ENCODE data around the gene ARL8B. TPM values are rescaled to one million over a fixed set of nuclear protein-coding genes. Genes with fewer than 3 reads are reported as not detected.

Gene ARL8B
- total RNA-seq, 1 donor from 2014 or later = 39.3 TPM

GRCh38 chr3:5149306-5149880 is 27.3 kb downstream of the ARL8B start:
- peaks cover 98% of the 10 kb centered on the region for H3K79me2 ChIP-seq (ENCODE audit: low read depth)

DNA sequence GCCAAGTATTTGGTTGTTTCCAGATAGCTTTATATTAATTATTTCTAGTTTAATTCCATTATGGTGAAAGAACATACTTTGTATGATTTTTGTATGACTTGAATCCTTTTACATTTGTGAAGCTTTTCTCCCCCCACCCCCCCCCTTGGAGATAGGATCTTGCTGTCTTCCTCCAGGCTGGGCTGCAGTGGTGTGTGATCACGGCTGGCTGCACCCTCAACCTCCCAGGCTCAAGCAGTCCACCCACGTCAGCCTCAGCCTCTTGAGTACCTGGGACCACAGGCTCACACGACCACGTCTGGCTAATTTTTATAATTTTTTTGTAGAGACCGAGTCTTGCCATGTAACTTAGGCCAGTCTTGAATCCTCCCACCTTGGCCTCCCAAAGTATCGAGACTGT is 29.5 kb downstream of the ARL8B start:
- Mint-ChIP-seq H3K4me3 (no peak overlapping the region), H3K27ac (no peak overlapping the region), H3K4me1 (no peaks in the 10 kb centered on the region), H3K36me3 (peaks cover 22% of the 10 kb centered on the region), H3K9me3 (peaks cover 34% of the 10 kb centered on the region), H3K27me3 (ENCODE audit: insufficient read depth, low read depth) (peaks cover 2% of the 10 kb centered on the region)
- H3K4me2 ChIP-seq = no peak overlapping the region
- H3K27ac ChIP-seq = no peak overlapping the region
- no peaks in the 10 kb centered on the region for H3K36me3 ChIP-seq
- no peaks in the 10 kb centered on the region for H3F3A ChIP-seq (ENCODE audit: low read depth)
- peaks cover 98% of the 10 kb centered on the region for H3K79me2 ChIP-seq (ENCODE audit: low read depth)
- H3K4me3 ChIP-seq = no peak overlapping the region
- no peak overlapping the region for H3K9ac ChIP-seq
- DNase-seq (ENCODE audit: low spot score) = no peak
- TF ChIP-seq EZH2phosphoT487 (IDR thresholded peaks at IDR 0.05) = no peak
- TF ChIP-seq EZH2 (IDR thresholded peaks at IDR 0.05) = no peak
- TF ChIP-seq, protein P1, sequence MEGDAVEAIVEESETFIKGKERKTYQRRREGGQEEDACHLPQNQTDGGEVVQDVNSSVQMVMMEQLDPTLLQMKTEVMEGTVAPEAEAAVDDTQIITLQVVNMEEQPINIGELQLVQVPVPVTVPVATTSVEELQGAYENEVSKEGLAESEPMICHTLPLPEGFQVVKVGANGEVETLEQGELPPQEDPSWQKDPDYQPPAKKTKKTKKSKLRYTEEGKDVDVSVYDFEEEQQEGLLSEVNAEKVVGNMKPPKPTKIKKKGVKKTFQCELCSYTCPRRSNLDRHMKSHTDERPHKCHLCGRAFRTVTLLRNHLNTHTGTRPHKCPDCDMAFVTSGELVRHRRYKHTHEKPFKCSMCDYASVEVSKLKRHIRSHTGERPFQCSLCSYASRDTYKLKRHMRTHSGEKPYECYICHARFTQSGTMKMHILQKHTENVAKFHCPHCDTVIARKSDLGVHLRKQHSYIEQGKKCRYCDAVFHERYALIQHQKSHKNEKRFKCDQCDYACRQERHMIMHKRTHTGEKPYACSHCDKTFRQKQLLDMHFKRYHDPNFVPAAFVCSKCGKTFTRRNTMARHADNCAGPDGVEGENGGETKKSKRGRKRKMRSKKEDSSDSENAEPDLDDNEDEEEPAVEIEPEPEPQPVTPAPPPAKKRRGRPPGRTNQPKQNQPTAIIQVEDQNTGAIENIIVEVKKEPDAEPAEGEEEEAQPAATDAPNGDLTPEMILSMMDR (IDR thresholded peaks at IDR 0.05) = no peak
- no peak overlapping the region for H2AFZ ChIP-seq (replicated peaks)
- no peaks in the 10 kb centered on the region for H3K4me1 ChIP-seq
- H4K20me1 ChIP-seq (ENCODE audit: low read depth) = no peaks in the 10 kb centered on the region
- no peaks in the 10 kb centered on the region for H3K27me3 ChIP-seq
- H3K9me3 ChIP-seq (ENCODE audit: low read depth) = no peaks in the 10 kb centered on the region

More at GRCh38 chr3:5149306-5149880, 27.3 kb downstream of the ARL8B start:
- no peak overlapping the region for H3K27ac Mint-ChIP-seq
- TF ChIP-seq, protein P1 (IDR thresholded peaks at IDR 0.05) = no peak
- TF ChIP-seq EZH2phosphoT487 (IDR thresholded peaks at IDR 0.05) (no peak), EZH2 (IDR thresholded peaks at IDR 0.05) (no peak)
- H3K27me3 ChIP-seq = no peaks in the 10 kb centered on the region
- H3K36me3 Mint-ChIP-seq = peaks cover 29% of the 10 kb centered on the region
- no peak overlapping the region for H3K4me3 ChIP-seq
- no peaks in the 10 kb centered on the region for H3F3A ChIP-seq (ENCODE audit: low read depth)
- peaks cover 34% of the 10 kb centered on the region for H3K9me3 Mint-ChIP-seq
- no peak overlapping the region for H3K4me3 Mint-ChIP-seq
- H4K20me1 ChIP-seq (ENCODE audit: low read depth) = no peaks in the 10 kb centered on the region
- no peak overlapping the region for H3K27ac ChIP-seq
- no peak overlapping the region for H2AFZ ChIP-seq (replicated peaks)
- no peaks in the 10 kb centered on the region for H3K9me3 ChIP-seq (ENCODE audit: low read depth)
- no peak overlapping the region for H3K9ac ChIP-seq
- H3K4me2 ChIP-seq = no peak overlapping the region
- H3K4me1 Mint-ChIP-seq = no peaks in the 10 kb centered on the region
- no peaks in the 10 kb centered on the region for H3K4me1 ChIP-seq
- peaks cover 2% of the 10 kb centered on the region for H3K27me3 Mint-ChIP-seq (ENCODE audit: insufficient read depth, low read depth)
- H3K36me3 ChIP-seq = no peaks in the 10 kb centered on the region
- DNase-seq (ENCODE audit: low spot score) = no peak

- peaks cover 97% of the 10 kb centered on the region for H3K79me2 ChIP-seq (ENCODE audit: low read depth)
Measured at GRCh38 chr3:5153074-5153473, 31.0 kb downstream of the ARL8B start.

More at GRCh38 chr3:5153074-5153473, 31.0 kb downstream of the ARL8B start:
- Histone ChIP-seq H4K20me1 (ENCODE audit: low read depth) (no peaks in the 10 kb centered on the region), H3K4me3 (no peak overlapping the region), H3K9ac (no peak overlapping the region), H3K27me3 (no peaks in the 10 kb centered on the region), H2AFZ (replicated peaks) (no peak overlapping the region), H3K9me3 (ENCODE audit: low read depth) (no peaks in the 10 kb centered on the region), H3K4me2 (no peak overlapping the region), H3K27ac (no peak overlapping the region), H3K4me1 (no peaks in the 10 kb centered on the region), H3K36me3 (no peaks in the 10 kb centered on the region), H3F3A (ENCODE audit: low read depth) (no peaks in the 10 kb centered on the region)
- Mint-ChIP-seq H3K27ac (no peak overlapping the region), H3K4me1 (no peaks in the 10 kb centered on the region), H3K36me3 (peaks cover 19% of the 10 kb centered on the region), H3K9me3 (peaks cover 24% of the 10 kb centered on the region), H3K4me3 (no peak overlapping the region), H3K27me3 (ENCODE audit: insufficient read depth, low read depth) (peaks cover 2% of the 10 kb centered on the region)
- DNase-seq (ENCODE audit: low spot score) = no peak
- TF ChIP-seq EZH2phosphoT487 (IDR thresholded peaks at IDR 0.05) (no peak), EZH2 (IDR thresholded peaks at IDR 0.05) (no peak)
- TF ChIP-seq, protein P1 (IDR thresholded peaks at IDR 0.05) = no peak
